Eye (tissue), 1 donor: ENCODE data around the gene CABYR.
"Not testable (repeated sequence)": the region's sequence is repeated elsewhere in the genome, so short reads cannot be mapped to it uniquely, and the experiment has no call there.

Source experiments
- DNase-seq: peaks from one replicate; pipeline ENCODE4 v3.0.0-alpha.2; 2015

Gene CABYR

GRCh38 chr18:24130494-24130893 lies 8.4 kb upstream of the CABYR start:
- DNase-seq, result no peak

GRCh38 chr18:24136967-24137373 lies 1.9 kb upstream of the CABYR start:
- DNase-seq, result no peak

- no peak for DNase-seq
Measured at GRCh38 chr18:24138409-24138788, 463 bp upstream of the CABYR start.

GRCh38 chr18:24140697-24141096 lies 1.8 kb downstream of the CABYR start:
- DNase-seq, result no peak

- DNase-seq, result no peak
Measured at GRCh38 chr18:24142376-24142775, 3.5 kb downstream of the CABYR start.

- not testable (repeated sequence) for DNase-seq
Measured at GRCh38 chr18:24149591-24149990, 10.7 kb downstream of the CABYR start.

GRCh38 chr18:24153397-24153796 lies 14.5 kb downstream of the CABYR start:
- no peak for DNase-seq

- no peak for DNase-seq
Measured at GRCh38 chr18:24157855-24158254, 19.0 kb downstream of the CABYR start.

GRCh38 chr18:24160086-24160485 lies 21.2 kb downstream of the CABYR start:
- no peak for DNase-seq

- DNase-seq, result no peak
Measured at GRCh38 chr18:24161304-24161703, 22.4 kb downstream of the CABYR start.

GRCh38 chr18:24168496-24168895 lies 29.6 kb downstream of the CABYR start:
- no peak for DNase-seq

GRCh38 chr18:24170360-24170759 lies 31.5 kb downstream of the CABYR start:
- DNase-seq, result no peak

GRCh38 chr18:24173997-24174396 lies 35.1 kb downstream of the CABYR start:
- DNase-seq, result no peak

- peak; percentile 87 for DNase-seq
Measured at GRCh38 chr18:24176727-24177416, 38.0 kb downstream of the CABYR start.

- no peak for DNase-seq
Measured at GRCh38 chr18:24177499-24178133, 38.8 kb downstream of the CABYR start.

- no peak for DNase-seq
Measured at GRCh38 chr18:24180048-24180447, 41.2 kb downstream of the CABYR start.

GRCh38 chr18:24181806-24182205 lies 42.9 kb downstream of the CABYR start:
- no peak for DNase-seq

- no peak for DNase-seq
Measured at GRCh38 chr18:24185805-24186204, 46.9 kb downstream of the CABYR start.

- DNase-seq, result no peak
Measured at GRCh38 chr18:24187049-24187448, 48.2 kb downstream of the CABYR start.

- no peak for DNase-seq
Measured at GRCh38 chr18:24187689-24188088, 48.8 kb downstream of the CABYR start.

- DNase-seq, result no peak
Measured at GRCh38 chr18:24188120-24188519, 49.3 kb downstream of the CABYR start.

GRCh38 chr18:24189007-24189528 lies 50.2 kb downstream of the CABYR start:
- no peak for DNase-seq

- no peak for DNase-seq
Measured at GRCh38 chr18:24189664-24190346, 50.9 kb downstream of the CABYR start.

- no peak for DNase-seq
Measured at GRCh38 chr18:24190590-24190989, 51.7 kb downstream of the CABYR start.
